Gastrocnemius medialis (tissue), 4 donors: ENCODE data around the gene CFAP97D2.

Source experiments
- POLR2A ChIP-seq, 2 donors: fragments of 450-650 bp; IDR thresholded peaks; one replicate each; pipeline ENCODE4 v1.6.1; 2017; ENCODE audit warnings: antibody characterized with exemption in 2 of 2, mild to moderate bottlenecking in 2 of 2, moderate library complexity in 2 of 2
- TF ChIP-seq, protein P1 (sequence below), 5 experiments: fragments of 450-650 bp in 3 of 5; fragments of 200-600 bp in 2 of 5; sonication (generic) in 2 of 5; IDR thresholded peaks in 4 of 5; conservative IDR thresholded peaks in 1 of 5; 1 replicate in 4 of 5; 2 replicates in 1 of 5; pipeline ENCODE4 v1.5.1; 2016 to 2019; ENCODE audit warnings: antibody characterized with exemption in 5 of 5, mild to moderate bottlenecking in 3 of 5, moderate library complexity in 3 of 5

DNA sequence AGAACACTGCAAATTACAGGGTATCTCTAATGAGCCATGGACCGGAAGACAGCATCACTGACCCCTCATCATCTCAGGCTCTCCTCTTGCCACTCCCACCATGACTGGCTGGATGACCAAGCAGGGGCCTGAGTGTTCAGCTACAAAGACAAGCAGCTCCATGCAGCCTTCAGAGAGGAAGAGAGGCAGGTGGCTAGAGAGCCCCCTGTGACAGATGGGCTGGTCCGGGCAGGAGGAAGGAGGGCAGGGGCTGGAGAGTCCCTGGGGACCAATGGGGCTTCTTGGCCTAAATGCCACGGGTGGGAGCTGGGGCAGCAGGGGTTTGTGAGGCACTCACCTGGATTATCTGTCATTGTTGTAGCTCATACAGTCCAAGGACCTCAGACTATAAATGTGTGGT lies 33.8 kb upstream of the CFAP97D2 start:
- TF ChIP-seq, protein P1, sequence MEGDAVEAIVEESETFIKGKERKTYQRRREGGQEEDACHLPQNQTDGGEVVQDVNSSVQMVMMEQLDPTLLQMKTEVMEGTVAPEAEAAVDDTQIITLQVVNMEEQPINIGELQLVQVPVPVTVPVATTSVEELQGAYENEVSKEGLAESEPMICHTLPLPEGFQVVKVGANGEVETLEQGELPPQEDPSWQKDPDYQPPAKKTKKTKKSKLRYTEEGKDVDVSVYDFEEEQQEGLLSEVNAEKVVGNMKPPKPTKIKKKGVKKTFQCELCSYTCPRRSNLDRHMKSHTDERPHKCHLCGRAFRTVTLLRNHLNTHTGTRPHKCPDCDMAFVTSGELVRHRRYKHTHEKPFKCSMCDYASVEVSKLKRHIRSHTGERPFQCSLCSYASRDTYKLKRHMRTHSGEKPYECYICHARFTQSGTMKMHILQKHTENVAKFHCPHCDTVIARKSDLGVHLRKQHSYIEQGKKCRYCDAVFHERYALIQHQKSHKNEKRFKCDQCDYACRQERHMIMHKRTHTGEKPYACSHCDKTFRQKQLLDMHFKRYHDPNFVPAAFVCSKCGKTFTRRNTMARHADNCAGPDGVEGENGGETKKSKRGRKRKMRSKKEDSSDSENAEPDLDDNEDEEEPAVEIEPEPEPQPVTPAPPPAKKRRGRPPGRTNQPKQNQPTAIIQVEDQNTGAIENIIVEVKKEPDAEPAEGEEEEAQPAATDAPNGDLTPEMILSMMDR (IDR thresholded peaks at IDR 0.05 in 4 of 5, conservative IDR thresholded peaks at IDR 0.05 in 1 of 5): no peak
- no peak for TF ChIP-seq POLR2A (IDR thresholded peaks at IDR 0.05)
